ENCODE data around the gene MED12L. TPM values are rescaled to one million over a fixed set of nuclear protein-coding genes. Genes with fewer than 3 reads are reported as not detected.

The MED12L gene
- total RNA-seq, 4 donors from 2014 or later: 0.51 to 12.7 (median 3.1) TPM

DNA sequence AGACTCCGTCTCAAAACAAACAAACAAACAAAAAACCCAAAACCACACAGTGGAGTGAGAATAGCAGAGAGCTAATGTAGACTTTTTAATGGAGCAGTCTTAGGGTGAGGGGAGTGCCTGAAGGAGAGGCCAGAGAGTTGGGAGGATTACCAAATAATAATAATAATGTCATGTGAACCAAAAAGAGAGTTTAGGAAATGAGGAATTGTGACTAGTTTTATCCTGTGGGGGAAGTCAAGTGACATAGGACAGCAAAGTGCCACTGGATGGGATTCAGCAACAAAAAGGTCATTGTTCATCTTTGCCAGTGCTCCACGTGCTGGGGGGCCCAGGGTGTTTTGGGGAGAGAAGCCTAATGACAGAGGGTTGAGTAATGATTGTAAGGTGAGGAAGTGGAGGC is 218.3 kb downstream of the MED12L start:
- no peak overlapping the region for H3K4me3 ChIP-seq
- H3K27me3 ChIP-seq: no peaks in the 10 kb centered on the region
- no peak overlapping the region for H3K27ac ChIP-seq
- DNase-seq: no peak
- intact Hi-C loops (cut with DNase I; ENCODE audit: low total_unique reads): no loop called here
- H3K36me3 ChIP-seq: no peaks in the 10 kb centered on the region
- H3K4me1 ChIP-seq: no peaks in the 10 kb centered on the region
- no peaks in the 10 kb centered on the region for H3K9me3 ChIP-seq
- no peak for TF ChIP-seq POLR2A (IDR thresholded peaks at IDR 0.05)
- TF ChIP-seq, protein P1, sequence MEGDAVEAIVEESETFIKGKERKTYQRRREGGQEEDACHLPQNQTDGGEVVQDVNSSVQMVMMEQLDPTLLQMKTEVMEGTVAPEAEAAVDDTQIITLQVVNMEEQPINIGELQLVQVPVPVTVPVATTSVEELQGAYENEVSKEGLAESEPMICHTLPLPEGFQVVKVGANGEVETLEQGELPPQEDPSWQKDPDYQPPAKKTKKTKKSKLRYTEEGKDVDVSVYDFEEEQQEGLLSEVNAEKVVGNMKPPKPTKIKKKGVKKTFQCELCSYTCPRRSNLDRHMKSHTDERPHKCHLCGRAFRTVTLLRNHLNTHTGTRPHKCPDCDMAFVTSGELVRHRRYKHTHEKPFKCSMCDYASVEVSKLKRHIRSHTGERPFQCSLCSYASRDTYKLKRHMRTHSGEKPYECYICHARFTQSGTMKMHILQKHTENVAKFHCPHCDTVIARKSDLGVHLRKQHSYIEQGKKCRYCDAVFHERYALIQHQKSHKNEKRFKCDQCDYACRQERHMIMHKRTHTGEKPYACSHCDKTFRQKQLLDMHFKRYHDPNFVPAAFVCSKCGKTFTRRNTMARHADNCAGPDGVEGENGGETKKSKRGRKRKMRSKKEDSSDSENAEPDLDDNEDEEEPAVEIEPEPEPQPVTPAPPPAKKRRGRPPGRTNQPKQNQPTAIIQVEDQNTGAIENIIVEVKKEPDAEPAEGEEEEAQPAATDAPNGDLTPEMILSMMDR (IDR thresholded peaks at IDR 0.05): no peak

DNA sequence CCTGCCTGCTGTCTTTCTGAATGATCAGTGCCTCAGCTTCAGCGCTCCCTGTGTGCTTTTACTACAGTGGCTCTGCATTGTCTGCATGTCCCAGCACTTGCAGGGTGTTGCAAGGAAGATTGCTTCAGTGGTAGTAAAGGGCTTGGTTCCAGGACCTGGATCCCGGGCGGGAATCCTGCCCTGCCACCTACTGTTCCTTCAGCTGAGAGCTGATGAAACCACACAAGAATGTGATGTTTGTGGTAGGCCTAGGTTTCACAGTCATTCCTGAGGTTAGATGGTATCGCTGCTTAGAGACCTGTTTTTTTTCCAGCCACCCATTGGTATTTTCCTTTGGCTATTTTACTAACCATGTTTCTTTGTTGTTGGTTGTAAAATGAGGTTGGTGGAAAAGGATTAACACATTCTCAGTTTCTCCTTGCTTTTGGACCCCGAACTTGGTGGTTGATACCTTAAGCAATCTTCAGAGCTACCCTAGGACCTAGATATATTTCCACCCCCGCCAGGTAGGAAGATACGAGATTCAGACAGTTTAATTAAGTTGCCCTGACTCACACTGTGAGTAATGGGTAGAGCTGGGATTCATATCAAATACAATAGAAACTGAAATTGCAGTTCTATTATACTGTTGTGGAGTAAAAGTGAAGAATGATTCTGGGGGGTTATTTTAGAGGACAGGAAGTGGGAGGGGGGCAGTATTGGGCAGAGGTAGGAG is 219.8 kb downstream of the MED12L start:
- H3K27ac ChIP-seq: peak overlapping the region in 1 of 2 donors; percentile 28
- H3K4me1 ChIP-seq: no peaks in the 10 kb centered on the region
- DNase-seq: peak; percentile 29 to 38
- H3K4me3 ChIP-seq: no peak overlapping the region
- no peaks in the 10 kb centered on the region for H3K9me3 ChIP-seq
- H3K36me3 ChIP-seq: no peaks in the 10 kb centered on the region
- intact Hi-C loops (cut with DNase I; ENCODE audit: low total_unique reads): no loop called here
- no peaks in the 10 kb centered on the region for H3K27me3 ChIP-seq
- no peak for TF ChIP-seq POLR2A (IDR thresholded peaks at IDR 0.05)
- TF ChIP-seq, protein P1 (IDR thresholded peaks at IDR 0.05): no peak

DNA sequence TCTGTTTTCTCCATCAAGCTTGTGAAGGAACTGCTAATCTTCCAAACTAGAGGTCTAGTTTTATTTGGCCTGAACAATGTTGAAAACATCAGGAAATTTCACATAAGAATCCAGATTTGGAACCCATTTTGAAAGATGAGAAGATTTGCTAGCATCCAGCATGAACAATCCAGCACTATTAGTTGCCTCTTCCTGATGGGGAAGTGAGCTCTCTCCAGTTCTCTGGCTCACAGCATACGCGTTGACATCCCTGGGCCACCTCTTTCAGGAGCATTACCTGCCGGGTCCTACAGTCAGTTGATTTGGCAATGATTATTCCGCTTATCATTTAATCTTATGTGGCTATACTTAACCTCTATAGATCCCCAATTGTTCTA is 220.3 kb downstream of the MED12L start:
- H3K9me3 ChIP-seq: no peaks in the 10 kb centered on the region
- DNase-seq: no peak
- no peaks in the 10 kb centered on the region for H3K27me3 ChIP-seq
- H3K36me3 ChIP-seq: no peaks in the 10 kb centered on the region
- H3K4me1 ChIP-seq: no peaks in the 10 kb centered on the region
- intact Hi-C loops (cut with DNase I; ENCODE audit: low total_unique reads): no loop called here
- H3K27ac ChIP-seq: peak overlapping the region in 1 of 2 donors; percentile 28
- TF ChIP-seq POLR2A (IDR thresholded peaks at IDR 0.05): no peak
- TF ChIP-seq, protein P1 (IDR thresholded peaks at IDR 0.05): no peak
- no peak overlapping the region for H3K4me3 ChIP-seq

DNA sequence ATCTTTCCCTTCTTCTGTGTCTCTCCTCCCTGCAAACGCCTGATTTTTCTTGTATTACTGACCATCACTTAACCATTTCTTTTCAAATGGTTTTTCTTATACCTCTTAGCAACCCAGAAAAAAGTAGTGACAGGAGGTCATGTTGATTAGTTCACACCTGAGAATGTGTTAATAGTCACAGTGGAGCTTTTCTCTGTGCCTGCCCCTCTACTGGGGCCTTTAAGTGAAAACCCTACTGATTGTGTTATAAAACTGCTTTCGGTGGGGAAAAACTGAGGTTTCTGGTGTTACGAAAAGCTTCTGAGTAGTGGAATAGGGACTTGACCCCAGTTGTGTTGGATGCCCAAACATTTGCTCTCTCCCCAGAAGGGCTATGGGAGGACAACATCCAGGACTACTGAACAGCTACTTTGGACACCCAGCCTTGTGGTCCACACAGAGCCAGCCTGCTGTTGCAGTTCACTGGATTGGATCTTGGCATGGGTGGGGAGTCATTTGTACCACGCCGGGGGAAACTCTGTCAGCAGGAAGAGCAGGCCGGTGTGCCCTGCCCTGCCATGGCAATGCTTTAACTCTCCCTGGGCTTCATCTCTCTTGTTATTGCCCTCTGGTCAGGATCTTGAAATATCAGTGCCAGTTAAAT is 220.8 kb downstream of the MED12L start:
- Histone ChIP-seq H3K4me3 (no peak overlapping the region), H3K9me3 (no peaks in the 10 kb centered on the region), H3K36me3 (no peaks in the 10 kb centered on the region), H3K4me1 (no peaks in the 10 kb centered on the region), H3K27ac (no peak overlapping the region), H3K27me3 (no peaks in the 10 kb centered on the region)
- no peak for TF ChIP-seq POLR2A (IDR thresholded peaks at IDR 0.05)
- TF ChIP-seq, protein P1 (IDR thresholded peaks at IDR 0.05): no peak
- no peak for DNase-seq
- intact Hi-C loops (cut with DNase I; ENCODE audit: low total_unique reads): no loop called here

DNA sequence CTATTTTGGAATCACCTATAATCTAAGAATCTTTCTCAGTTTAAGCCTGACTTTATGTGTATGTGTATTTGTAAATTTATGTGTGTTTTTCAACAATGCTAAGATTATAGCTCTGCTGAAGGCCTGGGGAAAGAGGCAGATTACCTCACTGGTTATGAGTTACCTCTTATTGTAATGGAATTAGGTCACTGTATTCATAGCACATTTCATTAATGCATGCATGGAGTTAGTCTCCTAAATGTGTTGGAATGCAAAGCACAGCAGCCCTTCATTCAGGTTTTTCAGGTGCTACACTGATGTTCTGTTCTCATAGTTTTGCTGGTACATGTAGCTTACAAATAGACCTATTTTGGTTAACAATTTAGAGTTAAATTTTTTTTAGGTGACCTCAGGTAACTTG is 221.7 kb downstream of the MED12L start:
- H3K9me3 ChIP-seq: no peaks in the 10 kb centered on the region
- no peak for TF ChIP-seq POLR2A (IDR thresholded peaks at IDR 0.05)
- intact Hi-C loops (cut with DNase I; ENCODE audit: low total_unique reads): no loop called here

More for the DNA sequence above, 221.7 kb downstream of the MED12L start:
- no peak for DNase-seq
- H3K27ac ChIP-seq: no peak overlapping the region
- no peaks in the 10 kb centered on the region for H3K4me1 ChIP-seq
- H3K4me3 ChIP-seq: no peak overlapping the region
- no peaks in the 10 kb centered on the region for H3K27me3 ChIP-seq
- H3K36me3 ChIP-seq: no peaks in the 10 kb centered on the region
